ENCODE results near the gene VOPP1.

DNA sequence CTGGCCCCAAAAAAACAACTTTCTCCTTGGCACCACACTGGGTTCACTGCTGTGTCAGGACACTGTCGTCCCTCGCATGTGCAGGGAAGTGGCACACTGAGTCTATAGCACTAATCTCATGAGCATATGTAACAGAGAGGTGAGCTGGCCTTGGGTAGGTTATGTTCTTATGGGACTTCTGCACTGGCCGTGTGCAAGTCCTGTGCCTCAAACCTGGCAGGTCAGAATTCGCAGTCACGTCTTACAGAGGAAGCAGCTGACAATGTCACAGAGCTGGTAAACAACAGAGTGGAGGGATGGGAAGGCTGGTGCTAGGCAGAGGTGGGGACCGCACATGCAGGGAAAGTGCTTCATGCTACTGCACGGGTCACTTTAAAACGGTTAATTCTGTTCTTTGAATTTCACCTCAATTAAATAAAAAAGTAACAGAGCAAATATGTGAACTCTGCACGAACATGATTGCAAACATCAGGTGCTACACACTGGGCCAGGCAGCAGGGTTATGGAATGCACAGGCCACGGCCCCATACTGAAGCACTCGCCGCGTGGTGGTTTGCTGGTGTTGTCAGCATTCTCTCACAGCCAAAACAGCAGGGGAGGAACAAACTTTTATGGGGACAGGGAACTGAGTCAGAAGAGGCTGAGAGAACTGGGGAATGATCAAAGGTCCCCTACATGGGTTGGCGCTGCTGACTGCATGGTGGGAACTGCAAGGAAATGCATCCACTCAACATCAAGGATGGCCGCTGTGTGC lies 54.2 kb downstream of the VOPP1 start:
- TF ChIP-seq CTCF (IDR thresholded peaks at IDR 0.05) = no peak
- no peak for TF ChIP-seq POLR2A (IDR thresholded peaks at IDR 0.05)
